CD4-positive, CD25-positive, alpha-beta regulatory T cell (primary cell): ENCODE data around the gene LMAN1. TPM values are rescaled to one million over a fixed set of nuclear protein-coding genes. Genes with fewer than 3 reads are reported as not detected.
A peak's percentile ranks its signal among the peaks of the same experiment; 100 is the strongest.

Source experiments
- ATAC-seq, 2 donors: fragments of 150-1000 bp; cut with Tn5 transposase; one replicate each; pipeline ENCODE4 v1.10.0; 2021; ENCODE audit warnings: low read depth in 2 of 2, moderate number of reproducible peaks in 2 of 2, moderate library complexity in 1 of 2
- DNase-seq, 3 donors: peaks; one replicate each; pipeline versions ENCODE4 v3.0.0 to v3.0.0-alpha.2; 2012 to 2022; ENCODE audit warnings: mixed read lengths in 1 of 3
- H3K27ac ChIP-seq: one replicate; pipeline ENCODE4 v1.7.0; 2013; ENCODE audit warnings: mild to moderate bottlenecking, low read length; ENCODE audit not compliant: insufficient read depth, poor library complexity, severe bottlenecking
- H3K27me3 ChIP-seq: one replicate; pipeline ENCODE4 v1.7.0; 2013; ENCODE audit warnings: low read length; ENCODE audit not compliant: control insufficient read depth, insufficient read depth
- H3K36me3 ChIP-seq: one replicate; pipeline ENCODE4 v1.7.0; 2013; ENCODE audit warnings: mild to moderate bottlenecking, low read length, moderate library complexity; ENCODE audit not compliant: control insufficient read depth, insufficient read depth
- H3K4me1 ChIP-seq: 2 replicates; pipeline ENCODE4 v1.7.0; 2013; ENCODE audit warnings: mild to moderate bottlenecking, low read length; ENCODE audit not compliant: insufficient read depth, control insufficient read depth, poor library complexity, severe bottlenecking
- H3K4me3 ChIP-seq: one replicate; pipeline ENCODE4 v1.7.0; 2013; ENCODE audit warnings: low read depth, mild to moderate bottlenecking, low read length, moderate library complexity
- H3K9me3 ChIP-seq, 2 experiments: 1 replicate in 1 of 2; 2 replicates in 1 of 2; pipeline ENCODE4 v1.7.0; 2013; ENCODE audit warnings: low read length in 2 of 2, mild to moderate bottlenecking in 1 of 2, moderate library complexity in 1 of 2; ENCODE audit not compliant: control insufficient read depth in 2 of 2
- H3K27ac Mint-ChIP-seq, 3 donors: one replicate each; pipeline ENCODE4 v1.8.0; 2020 to 2022; ENCODE audit warnings: mild to moderate bottlenecking in 3 of 3, mixed read lengths in 3 of 3, moderate library complexity in 2 of 3
- H3K27me3 Mint-ChIP-seq: one replicate; pipeline ENCODE4 v1.8.0; 2022; ENCODE audit warnings: mild to moderate bottlenecking, mixed read lengths
- H3K36me3 Mint-ChIP-seq: one replicate; pipeline ENCODE4 v1.8.0; 2020; ENCODE audit warnings: mixed read lengths
- H3K4me1 Mint-ChIP-seq, 4 donors: one replicate each; pipeline ENCODE4 v1.8.0; 2020 to 2022; ENCODE audit warnings: mixed read lengths in 4 of 4, mild to moderate bottlenecking in 1 of 4
- H3K4me3 Mint-ChIP-seq, 4 donors: one replicate each; pipeline ENCODE4 v1.8.0; 2020 to 2022; ENCODE audit warnings: mild to moderate bottlenecking in 4 of 4, mixed read lengths in 4 of 4, moderate library complexity in 3 of 4
- H3K9me3 Mint-ChIP-seq, 7 donors: one replicate each; pipeline ENCODE4 v1.8.0; 2020 to 2022; ENCODE audit warnings: mixed read lengths in 7 of 7, mild to moderate bottlenecking in 3 of 7, moderate library complexity in 2 of 7
- polyA plus RNA-seq, 4 donors: library from polyadenylated mRNA; unstranded; fragments of 300-500 nt; fragmentation: Illumina TruSeq; gene quantifications; one replicate each; pipeline ENCODE4 v1.2.3, GENCODE V29; 2021
- total RNA-seq: library from RNA; stranded (reverse); gene quantifications from one replicate; pipeline ENCODE4 v1.2.3, GENCODE V29; 2022

The LMAN1 gene
- total and polyA plus RNA-seq, 5 donors from 2014 or later = 25.3 to 51.3 (median 36.3) TPM

DNA sequence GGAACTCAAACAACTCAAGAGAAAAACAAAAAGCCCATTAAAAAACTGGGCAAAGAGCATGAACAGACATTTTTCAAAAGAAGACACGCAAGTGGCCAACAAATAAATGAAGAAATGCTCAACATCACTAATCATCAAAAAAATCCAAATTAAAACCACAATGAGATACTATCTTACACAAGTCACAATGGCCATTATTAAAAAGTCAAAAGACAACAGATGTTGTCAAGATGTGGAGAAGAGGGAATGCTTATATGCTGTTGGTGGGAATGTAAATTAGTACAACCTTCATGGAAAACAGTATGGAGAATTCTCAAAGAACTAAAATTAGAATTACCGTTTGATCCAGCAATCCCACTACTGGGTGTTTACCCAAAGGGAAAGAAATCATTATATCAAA, 15.1 kb downstream of the LMAN1 start:
- Mint-ChIP-seq H3K4me3 (no peak overlapping the region), H3K27me3 (no peaks in the 10 kb centered on the region), H3K27ac (no peak overlapping the region), H3K4me1 (peaks cover 33 to 39% (median 38%) of the 10 kb centered on the region in 4 donors), H3K9me3 (peaks cover 0 to 31% (median 12%) of the 10 kb centered on the region in 7 donors), H3K36me3 (peaks cover 80% of the 10 kb centered on the region)
- H3K36me3 ChIP-seq = peaks cover 93% of the 10 kb centered on the region
- H3K4me1 ChIP-seq = no peaks in the 10 kb centered on the region
- no peak overlapping the region for H3K27ac ChIP-seq
- no peaks in the 10 kb centered on the region for H3K27me3 ChIP-seq
- peaks cover 10 to 16% of the 10 kb centered on the region in 2 experiments for H3K9me3 ChIP-seq
- H3K4me3 ChIP-seq = no peak overlapping the region
- DNase-seq (no peak), ATAC-seq (no peak)

- H3K36me3 ChIP-seq = peaks cover 90% of the 10 kb centered on the region
- Mint-ChIP-seq H3K4me1 (peaks cover 34 to 44% (median 38%) of the 10 kb centered on the region in 4 donors), H3K9me3 (peaks cover 0 to 31% (median 12%) of the 10 kb centered on the region in 7 donors), H3K4me3 (no peak overlapping the region), H3K27ac (peak overlapping the region in 1 of 3 donors; percentile 32), H3K36me3 (peaks cover 83% of the 10 kb centered on the region), H3K27me3 (no peaks in the 10 kb centered on the region)
- no peak overlapping the region for H3K27ac ChIP-seq
- no peaks in the 10 kb centered on the region for H3K27me3 ChIP-seq
- ATAC-seq = no peak
- peak in 1 of 3 donors; percentile 28 for DNase-seq
- peaks cover 10 to 16% of the 10 kb centered on the region in 2 experiments for H3K9me3 ChIP-seq
- H3K4me3 ChIP-seq = no peak overlapping the region
- no peaks in the 10 kb centered on the region for H3K4me1 ChIP-seq
Measured at GRCh38 chr18:59340817-59341216, 18.2 kb downstream of the LMAN1 start.

- H3K27ac ChIP-seq = no peak overlapping the region
- peaks cover 0 to 31% (median 12%) of the 10 kb centered on the region in 7 donors for H3K9me3 Mint-ChIP-seq
- H3K27ac Mint-ChIP-seq = no peak overlapping the region
- H3K9me3 ChIP-seq = peaks cover 10 to 16% of the 10 kb centered on the region in 2 experiments
- no peak for DNase-seq
- no peaks in the 10 kb centered on the region for H3K27me3 ChIP-seq
- H3K4me1 ChIP-seq = no peaks in the 10 kb centered on the region
- peaks cover 37 to 49% (median 39%) of the 10 kb centered on the region in 4 donors for H3K4me1 Mint-ChIP-seq
- H3K27me3 Mint-ChIP-seq = no peaks in the 10 kb centered on the region
- ATAC-seq = no peak
- H3K4me3 ChIP-seq = no peak overlapping the region
- peaks cover 83% of the 10 kb centered on the region for H3K36me3 Mint-ChIP-seq
- no peak overlapping the region for H3K4me3 Mint-ChIP-seq
- H3K36me3 ChIP-seq = peaks cover 90% of the 10 kb centered on the region
Measured at GRCh38 chr18:59340312-59340711, 18.8 kb downstream of the LMAN1 start.

DNA sequence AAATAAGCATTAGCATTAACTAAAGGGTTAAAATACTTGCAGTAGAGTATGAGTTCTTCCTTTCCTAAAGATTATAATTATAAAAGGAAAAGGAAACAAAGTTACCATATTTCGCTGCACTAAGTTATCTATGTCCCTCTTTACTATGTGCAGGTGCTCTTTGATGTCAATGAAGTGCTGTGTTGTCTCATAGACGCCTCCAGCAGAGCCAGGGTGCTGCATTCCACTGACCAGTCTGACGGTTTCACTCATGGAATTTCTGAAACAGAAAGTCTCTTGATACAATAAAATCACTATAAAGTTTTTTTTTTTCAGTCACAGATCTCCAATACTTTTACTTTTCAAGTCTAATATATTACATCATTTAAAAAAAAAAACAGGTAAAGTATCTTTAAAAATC, 26.1 kb downstream of the LMAN1 start:
- no peak for ATAC-seq
- no peaks in the 10 kb centered on the region for H3K9me3 Mint-ChIP-seq
- peaks cover 74% of the 10 kb centered on the region for H3K36me3 ChIP-seq
- H3K27ac Mint-ChIP-seq = no peak overlapping the region
- H3K4me1 ChIP-seq = no peaks in the 10 kb centered on the region
- DNase-seq = no peak
- no peaks in the 10 kb centered on the region for H3K27me3 ChIP-seq
- H3K4me3 ChIP-seq = no peak overlapping the region
- H3K27me3 Mint-ChIP-seq = no peaks in the 10 kb centered on the region
- H3K36me3 Mint-ChIP-seq = peaks cover 57% of the 10 kb centered on the region
- H3K4me1 Mint-ChIP-seq = peaks cover 0 to 15% (median 5%) of the 10 kb centered on the region in 4 donors
- no peak overlapping the region for H3K4me3 Mint-ChIP-seq
- H3K27ac ChIP-seq = no peak overlapping the region
- no peaks in the 10 kb centered on the region for H3K9me3 ChIP-seq

DNA sequence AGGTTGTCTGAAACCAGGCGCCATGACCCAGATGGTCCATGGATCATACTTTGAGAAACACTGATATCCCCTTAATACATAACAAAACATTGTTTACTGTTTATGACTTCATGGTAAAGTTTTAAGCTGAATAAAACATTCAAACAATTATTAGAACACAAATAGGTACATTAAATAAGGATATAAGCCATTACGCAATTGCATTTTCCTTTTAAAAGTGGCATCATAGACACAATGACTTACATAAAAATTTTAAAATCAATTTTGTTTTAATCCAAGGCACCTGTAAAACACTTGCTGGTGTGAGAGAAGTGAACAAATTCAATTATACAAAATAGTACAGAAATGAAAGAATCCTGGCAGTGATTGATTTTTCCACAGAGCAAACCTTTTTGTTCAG, 30.4 kb downstream of the LMAN1 start:
- Histone ChIP-seq H3K9me3 (no peaks in the 10 kb centered on the region), H3K27me3 (no peaks in the 10 kb centered on the region), H3K4me3 (no peak overlapping the region), H3K36me3 (peaks cover 62% of the 10 kb centered on the region), H3K4me1 (no peaks in the 10 kb centered on the region), H3K27ac (no peak overlapping the region)
- Mint-ChIP-seq H3K4me3 (no peak overlapping the region), H3K36me3 (peaks cover 56% of the 10 kb centered on the region), H3K27me3 (no peaks in the 10 kb centered on the region), H3K9me3 (no peaks in the 10 kb centered on the region), H3K4me1 (peaks cover 0 to 1% (median 0%) of the 10 kb centered on the region in 4 donors), H3K27ac (no peak overlapping the region)
- no peak for ATAC-seq
- no peak for DNase-seq

GRCh38 chr18:59325965-59326364, 33.1 kb downstream of the LMAN1 start:
- H3K27me3 ChIP-seq = no peaks in the 10 kb centered on the region
- no peak overlapping the region for H3K4me3 ChIP-seq
- Mint-ChIP-seq H3K4me3 (no peak overlapping the region), H3K27ac (no peak overlapping the region), H3K9me3 (no peaks in the 10 kb centered on the region), H3K36me3 (peaks cover 41% of the 10 kb centered on the region), H3K4me1 (no peaks in the 10 kb centered on the region), H3K27me3 (no peaks in the 10 kb centered on the region)
- peaks cover 38% of the 10 kb centered on the region for H3K36me3 ChIP-seq
- no peaks in the 10 kb centered on the region for H3K9me3 ChIP-seq
- ATAC-seq (no peak), DNase-seq (no peak)
- no peak overlapping the region for H3K27ac ChIP-seq
- no peaks in the 10 kb centered on the region for H3K4me1 ChIP-seq

DNA sequence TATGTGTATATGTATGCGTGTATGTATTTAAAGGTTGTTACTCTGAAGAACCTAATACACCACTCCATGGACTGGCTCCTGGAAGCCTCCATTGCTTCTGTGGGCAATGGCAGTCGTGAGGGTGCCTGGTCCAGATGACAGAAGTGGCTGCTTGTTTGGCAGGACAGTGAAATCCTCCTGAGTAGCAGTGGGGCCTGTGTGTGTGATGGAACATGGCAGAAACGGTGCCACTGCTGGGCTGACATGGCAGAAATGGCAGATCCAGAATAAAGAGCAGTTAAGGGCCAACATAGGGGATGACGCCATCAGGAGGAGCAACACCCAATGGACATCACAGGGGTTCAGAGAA, 34.5 kb downstream of the LMAN1 start:
- no peak overlapping the region for H3K27ac Mint-ChIP-seq
- H3K9me3 Mint-ChIP-seq = peaks cover 0 to 1% (median 0%) of the 10 kb centered on the region in 7 donors
- Histone ChIP-seq H3K27ac (no peak overlapping the region), H3K4me1 (no peaks in the 10 kb centered on the region), H3K9me3 (no peaks in the 10 kb centered on the region), H3K36me3 (peaks cover 26% of the 10 kb centered on the region), H3K27me3 (no peaks in the 10 kb centered on the region), H3K4me3 (no peak overlapping the region)
- H3K4me1 Mint-ChIP-seq = no peaks in the 10 kb centered on the region
- H3K27me3 Mint-ChIP-seq = no peaks in the 10 kb centered on the region
- H3K4me3 Mint-ChIP-seq = no peak overlapping the region
- ATAC-seq (no peak), DNase-seq (no peak)
- H3K36me3 Mint-ChIP-seq = peaks cover 36% of the 10 kb centered on the region

DNA sequence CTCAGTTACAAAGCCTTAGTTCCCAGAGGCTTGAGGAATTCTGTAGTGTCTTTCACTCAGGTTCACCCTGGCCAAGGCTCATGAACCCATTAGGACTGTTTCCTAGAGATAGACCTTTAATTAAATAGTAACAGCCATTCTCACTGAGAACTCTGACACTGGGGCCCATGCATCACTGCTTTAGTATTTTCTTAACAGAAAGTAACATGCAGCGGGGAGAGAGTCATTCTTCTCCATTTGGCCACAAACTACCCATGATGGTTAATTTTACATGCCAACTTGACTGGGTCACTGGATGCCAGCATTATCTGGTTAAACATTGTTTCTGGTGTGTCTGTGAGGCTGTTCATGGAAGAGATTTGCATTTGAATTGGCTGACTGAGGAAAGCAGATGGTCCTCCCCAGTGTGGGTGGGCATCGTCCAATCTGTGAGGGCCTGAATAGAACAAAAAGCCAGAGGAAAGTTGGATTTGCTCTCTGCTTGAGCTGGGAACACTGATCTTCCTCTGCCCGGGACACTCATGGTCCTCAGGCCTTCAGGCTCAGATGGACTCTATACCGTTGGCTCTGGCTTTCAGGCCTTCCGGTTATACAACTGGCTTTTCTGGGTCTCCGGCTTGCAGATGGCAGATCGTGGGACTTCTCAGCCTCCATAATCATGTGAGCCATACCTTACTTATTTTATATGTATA, 35.0 kb downstream of the LMAN1 start:
- Histone ChIP-seq H3K27ac (no peak overlapping the region), H3K27me3 (peaks cover under 1% of the 10 kb centered on the region), H3K4me1 (no peaks in the 10 kb centered on the region), H3K9me3 (no peaks in the 10 kb centered on the region), H3K36me3 (peaks cover 22% of the 10 kb centered on the region), H3K4me3 (no peak overlapping the region)
- DNase-seq (no peak), ATAC-seq (no peak)
- no peaks in the 10 kb centered on the region for H3K4me1 Mint-ChIP-seq
- no peak overlapping the region for H3K4me3 Mint-ChIP-seq
- no peaks in the 10 kb centered on the region for H3K27me3 Mint-ChIP-seq
- H3K9me3 Mint-ChIP-seq = peaks cover 0 to 1% (median 0%) of the 10 kb centered on the region in 7 donors
- H3K27ac Mint-ChIP-seq = no peak overlapping the region
- peaks cover 34% of the 10 kb centered on the region for H3K36me3 Mint-ChIP-seq
